Esophagus muscularis mucosa (tissue), 4 donors: ENCODE measurements around the gene ZFPM1.

Experiments used
- CTCF ChIP-seq, 3 experiments: fragments of 200-600 bp in 2 of 3; fragments of 450-650 bp in 1 of 3; sonication (generic) in 2 of 3; IDR thresholded peaks; one replicate each; pipeline ENCODE4 v1.5.1; 2017 to 2019; ENCODE audit warnings: antibody characterized with exemption in 3 of 3, mild to moderate bottlenecking in 2 of 3, moderate library complexity in 1 of 3
- EP300 ChIP-seq: sonication (generic); formaldehyde crosslinking; IDR thresholded peaks from one replicate; pipeline ENCODE4 v1.6.1; 2017; ENCODE audit warnings: antibody characterized with exemption
- POLR2A ChIP-seq: fragments of 450-650 bp; IDR thresholded peaks from one replicate; pipeline ENCODE4 v1.6.1; 2017; ENCODE audit warnings: antibody characterized with exemption, moderate library complexity, mild to moderate bottlenecking, low read depth
- POLR2AphosphoS5 ChIP-seq, 2 donors: sonication (generic); formaldehyde crosslinking; IDR thresholded peaks; one replicate each; pipeline ENCODE4 v1.6.1; 2017; ENCODE audit warnings: antibody characterized with exemption in 2 of 2

- TF ChIP-seq CTCF (IDR thresholded peaks at IDR 0.05) (peak; percentile 32 to 47 (median 44)), EP300 (no peak), POLR2A (no peak), POLR2AphosphoS5 (IDR thresholded peaks at IDR 0.05) (no peak)
Measured at GRCh38 chr16:88505405-88506082, 52.5 kb downstream of the ZFPM1 start.
